GM12878 (cell line): ENCODE measurements around the gene ALG12. TPM values are rescaled to one million over a fixed set of nuclear protein-coding genes. Genes with fewer than 3 reads are reported as not detected.

Experiments
- BACH1 ChIP-seq: fragments of 450-650 bp; IDR thresholded peaks from 2 replicates; pipeline ENCODE4 v1.6.1; 2017; ENCODE audit warnings: mild to moderate bottlenecking, borderline replicate concordance
- DPF2 ChIP-seq: fragments of 450-650 bp; IDR thresholded peaks from 2 replicates; pipeline ENCODE4 v1.6.1; 2017; ENCODE audit warnings: mild to moderate bottlenecking
- E2F4 ChIP-seq: IDR thresholded peaks from 2 replicates; pipeline ENCODE4 v1.6.1; 2012; ENCODE audit warnings: low read depth, low read length, improper control_type of control experiment
- EED ChIP-seq: sonication (generic); IDR thresholded peaks from 2 replicates; pipeline ENCODE4 v1.6.1; 2016; ENCODE audit warnings: antibody characterized with exemption, low read depth
- HDAC2 ChIP-seq: fragments of 200-600 bp; sonication (generic); IDR thresholded peaks from 2 replicates; pipeline ENCODE4 v1.6.1; 2017
- HDGF ChIP-seq: fragments of 450-650 bp; IDR thresholded peaks from 2 replicates; pipeline ENCODE4 v1.6.1; 2016; ENCODE audit warnings: antibody characterized with exemption
- IKZF2 ChIP-seq, 2 experiments: fragments of 450-650 bp; IDR thresholded peaks; 2 replicates each; pipeline ENCODE4 v1.6.1; 2017; ENCODE audit warnings: mild to moderate bottlenecking in 2 of 2, moderate library complexity in 2 of 2
- IRF3 ChIP-seq: fragments of 450-650 bp; IDR thresholded peaks from 2 replicates; pipeline ENCODE4 v1.6.1; 2014; ENCODE audit warnings: mild to moderate bottlenecking
- KDM1A ChIP-seq: fragments of 200-600 bp; sonication (generic); IDR thresholded peaks from 2 replicates; pipeline ENCODE4 v1.6.1; 2016; ENCODE audit warnings: borderline replicate concordance
- LARP7 ChIP-seq: fragments of 450-650 bp; IDR thresholded peaks from 2 replicates; pipeline ENCODE4 v1.6.1; 2017; ENCODE audit warnings: mild to moderate bottlenecking
- MAX ChIP-seq: IDR thresholded peaks from 2 replicates; pipeline ENCODE4 v1.6.1; 2012; ENCODE audit warnings: low read depth, low read length, improper control_type of control experiment
- NR2F1 ChIP-seq: fragments of 450-650 bp; conservative IDR thresholded peaks from 2 replicates; pipeline ENCODE4 v1.6.1; 2017; ENCODE audit warnings: mild to moderate bottlenecking
- STAT1 ChIP-seq: fragments of 450-650 bp; conservative IDR thresholded peaks from 2 replicates; pipeline ENCODE4 v1.6.1; 2014; ENCODE audit warnings: antibody characterized with exemption, mild to moderate bottlenecking
- ZNF384 ChIP-seq: IDR thresholded peaks from 2 replicates; pipeline ENCODE4 v1.6.1; 2012; ENCODE audit warnings: low read depth, mild to moderate bottlenecking, low read length, improper control_type of control experiment, borderline replicate concordance
- ZSCAN29 ChIP-seq: fragments of 450-650 bp; IDR thresholded peaks from 2 replicates; pipeline ENCODE4 v1.6.1; 2017; ENCODE audit warnings: mild to moderate bottlenecking, moderate library complexity
- polyA plus RNA-seq, 11 experiments: library from polyadenylated mRNA; depleted of rRNA in 4 of 11; unstranded in 6 of 11; stranded (reverse) in 5 of 11; fragments of >200 nt; fragmentation: Nextera tagmentation in 4 of 11; fragmentation: Illumina TruSeq in 1 of 11; extraction: Ambion mirVana in 4 of 11; extraction: Trizol in 1 of 11; gene quantifications; 1 replicate in 1 of 11; 2 replicates in 10 of 11; pipeline versions ENCODE4 v1.2.1 to v1.2.3, GENCODE V29; 2011 to 2016; ENCODE audit warnings: inconsistent platforms in 2 of 11, missing spikeins in 2 of 11, low read depth in 1 of 11
- total RNA-seq, 4 experiments: library from RNA; depleted of rRNA in 3 of 4; stranded (reverse); fragments of >200 nt in 3 of 4; fragmentation: Illumina TruSeq in 1 of 4; extraction: Trizol in 1 of 4; gene quantifications; 2 replicates each; pipeline versions ENCODE4 v1.2.1 to v1.2.3, GENCODE V29; 2013 to 2021
- TF ChIP-seq, protein P1 (sequence below): fragments of 450-650 bp; IDR thresholded peaks from 2 replicates; pipeline ENCODE4 v1.6.1; 2017; ENCODE audit warnings: mild to moderate bottlenecking, moderate library complexity
- TF ChIP-seq, protein P2 (sequence below): IDR thresholded peaks from 2 replicates; pipeline ENCODE4 v1.6.1; 2012; ENCODE audit warnings: mild to moderate bottlenecking, low read depth, low read length
- TF ChIP-seq, protein P3 (sequence below): IDR thresholded peaks from 2 replicates; pipeline ENCODE4 v1.6.1; 2011; ENCODE audit warnings: mild to moderate bottlenecking, low read depth, low read length, moderate library complexity; ENCODE audit not compliant: insufficient replicate concordance

ALG12 gene
- total and polyA plus RNA-seq, 10 of the 15 experiments (the other 5 are each of a cell fraction or from before 2014, with no cell fraction given): 0.22 to 23.4 (median 6.6) TPM

DNA sequence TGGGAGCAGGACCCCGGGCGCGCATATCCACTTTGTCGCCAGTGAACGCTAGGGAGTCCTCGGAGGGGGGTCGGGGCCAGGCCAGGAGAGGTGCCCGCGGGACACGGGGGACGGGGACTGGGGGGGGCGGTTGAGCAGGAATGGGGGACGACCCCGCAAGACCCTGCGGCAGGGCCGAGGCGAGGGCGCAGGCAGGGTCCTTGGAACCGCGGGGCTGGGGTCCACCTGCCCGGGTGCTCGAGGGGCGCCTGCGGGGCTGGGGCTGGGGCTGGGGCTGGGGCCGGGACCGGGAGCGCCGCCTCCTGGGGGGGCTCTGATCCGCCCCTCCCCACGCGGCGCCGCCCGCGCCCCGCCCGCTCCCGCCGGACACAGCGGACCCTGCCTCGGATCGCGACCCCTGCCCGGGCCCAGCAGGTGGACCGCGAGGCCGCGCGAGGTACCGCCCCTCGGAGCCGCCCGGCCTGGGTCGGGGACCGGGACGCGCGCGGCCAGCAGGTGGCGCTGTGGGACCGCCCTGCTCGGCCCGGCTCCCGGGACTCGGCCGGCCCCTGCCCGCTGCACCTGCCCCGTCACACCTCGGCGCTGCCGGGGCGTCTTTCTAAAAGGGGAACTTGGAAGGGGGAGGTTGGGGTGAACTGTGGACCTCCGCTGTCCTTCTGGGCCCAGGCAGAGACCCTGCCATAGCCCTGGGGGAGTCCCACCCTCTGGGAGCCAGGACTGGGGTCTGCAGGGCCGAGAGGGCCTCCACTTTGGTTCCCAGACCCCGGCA is 11.2 kb upstream of the ALG12 start (continued):
- TF ChIP-seq, protein P1, sequence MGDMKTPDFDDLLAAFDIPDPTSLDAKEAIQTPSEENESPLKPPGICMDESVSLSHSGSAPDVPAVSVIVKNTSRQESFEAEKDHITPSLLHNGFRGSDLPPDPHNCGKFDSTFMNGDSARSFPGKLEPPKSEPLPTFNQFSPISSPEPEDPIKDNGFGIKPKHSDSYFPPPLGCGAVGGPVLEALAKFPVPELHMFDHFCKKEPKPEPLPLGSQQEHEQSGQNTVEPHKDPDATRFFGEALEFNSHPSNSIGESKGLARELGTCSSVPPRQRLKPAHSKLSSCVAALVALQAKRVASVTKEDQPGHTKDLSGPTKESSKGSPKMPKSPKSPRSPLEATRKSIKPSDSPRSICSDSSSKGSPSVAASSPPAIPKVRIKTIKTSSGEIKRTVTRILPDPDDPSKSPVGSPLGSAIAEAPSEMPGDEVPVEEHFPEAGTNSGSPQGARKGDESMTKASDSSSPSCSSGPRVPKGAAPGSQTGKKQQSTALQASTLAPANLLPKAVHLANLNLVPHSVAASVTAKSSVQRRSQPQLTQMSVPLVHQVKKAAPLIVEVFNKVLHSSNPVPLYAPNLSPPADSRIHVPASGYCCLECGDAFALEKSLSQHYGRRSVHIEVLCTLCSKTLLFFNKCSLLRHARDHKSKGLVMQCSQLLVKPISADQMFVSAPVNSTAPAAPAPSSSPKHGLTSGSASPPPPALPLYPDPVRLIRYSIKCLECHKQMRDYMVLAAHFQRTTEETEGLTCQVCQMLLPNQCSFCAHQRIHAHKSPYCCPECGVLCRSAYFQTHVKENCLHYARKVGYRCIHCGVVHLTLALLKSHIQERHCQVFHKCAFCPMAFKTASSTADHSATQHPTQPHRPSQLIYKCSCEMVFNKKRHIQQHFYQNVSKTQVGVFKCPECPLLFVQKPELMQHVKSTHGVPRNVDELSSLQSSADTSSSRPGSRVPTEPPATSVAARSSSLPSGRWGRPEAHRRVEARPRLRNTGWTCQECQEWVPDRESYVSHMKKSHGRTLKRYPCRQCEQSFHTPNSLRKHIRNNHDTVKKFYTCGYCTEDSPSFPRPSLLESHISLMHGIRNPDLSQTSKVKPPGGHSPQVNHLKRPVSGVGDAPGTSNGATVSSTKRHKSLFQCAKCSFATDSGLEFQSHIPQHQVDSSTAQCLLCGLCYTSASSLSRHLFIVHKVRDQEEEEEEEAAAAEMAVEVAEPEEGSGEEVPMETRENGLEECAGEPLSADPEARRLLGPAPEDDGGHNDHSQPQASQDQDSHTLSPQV: peak; percentile 71; the same call in 1 of the 2 replicates
- TF ChIP-seq ZSCAN29 (no peak), HDAC2 (no peak), KDM1A (no peak), EED (no peak), IKZF2 (IDR thresholded peaks at IDR 0.05) (no peak), DPF2 (peak; percentile 77; the same call in 1 of the 2 replicates), MAX (no peak), ZNF384 (no peak), HDGF (no peak), LARP7 (peak; percentile 81), IRF3 (0 out of 2 replicates have a peak, but pooled peaks have one; percentile 7), BACH1 (peak; percentile 73), NR2F1 (peak; percentile 68), E2F4 (no peak), STAT1 (0 out of 2 replicates have a peak, but pooled peaks have one; percentile 59)
- TF ChIP-seq, protein P2, sequence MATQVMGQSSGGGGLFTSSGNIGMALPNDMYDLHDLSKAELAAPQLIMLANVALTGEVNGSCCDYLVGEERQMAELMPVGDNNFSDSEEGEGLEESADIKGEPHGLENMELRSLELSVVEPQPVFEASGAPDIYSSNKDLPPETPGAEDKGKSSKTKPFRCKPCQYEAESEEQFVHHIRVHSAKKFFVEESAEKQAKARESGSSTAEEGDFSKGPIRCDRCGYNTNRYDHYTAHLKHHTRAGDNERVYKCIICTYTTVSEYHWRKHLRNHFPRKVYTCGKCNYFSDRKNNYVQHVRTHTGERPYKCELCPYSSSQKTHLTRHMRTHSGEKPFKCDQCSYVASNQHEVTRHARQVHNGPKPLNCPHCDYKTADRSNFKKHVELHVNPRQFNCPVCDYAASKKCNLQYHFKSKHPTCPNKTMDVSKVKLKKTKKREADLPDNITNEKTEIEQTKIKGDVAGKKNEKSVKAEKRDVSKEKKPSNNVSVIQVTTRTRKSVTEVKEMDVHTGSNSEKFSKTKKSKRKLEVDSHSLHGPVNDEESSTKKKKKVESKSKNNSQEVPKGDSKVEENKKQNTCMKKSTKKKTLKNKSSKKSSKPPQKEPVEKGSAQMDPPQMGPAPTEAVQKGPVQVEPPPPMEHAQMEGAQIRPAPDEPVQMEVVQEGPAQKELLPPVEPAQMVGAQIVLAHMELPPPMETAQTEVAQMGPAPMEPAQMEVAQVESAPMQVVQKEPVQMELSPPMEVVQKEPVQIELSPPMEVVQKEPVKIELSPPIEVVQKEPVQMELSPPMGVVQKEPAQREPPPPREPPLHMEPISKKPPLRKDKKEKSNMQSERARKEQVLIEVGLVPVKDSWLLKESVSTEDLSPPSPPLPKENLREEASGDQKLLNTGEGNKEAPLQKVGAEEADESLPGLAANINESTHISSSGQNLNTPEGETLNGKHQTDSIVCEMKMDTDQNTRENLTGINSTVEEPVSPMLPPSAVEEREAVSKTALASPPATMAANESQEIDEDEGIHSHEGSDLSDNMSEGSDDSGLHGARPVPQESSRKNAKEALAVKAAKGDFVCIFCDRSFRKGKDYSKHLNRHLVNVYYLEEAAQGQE: no peak
- TF ChIP-seq, protein P3, sequence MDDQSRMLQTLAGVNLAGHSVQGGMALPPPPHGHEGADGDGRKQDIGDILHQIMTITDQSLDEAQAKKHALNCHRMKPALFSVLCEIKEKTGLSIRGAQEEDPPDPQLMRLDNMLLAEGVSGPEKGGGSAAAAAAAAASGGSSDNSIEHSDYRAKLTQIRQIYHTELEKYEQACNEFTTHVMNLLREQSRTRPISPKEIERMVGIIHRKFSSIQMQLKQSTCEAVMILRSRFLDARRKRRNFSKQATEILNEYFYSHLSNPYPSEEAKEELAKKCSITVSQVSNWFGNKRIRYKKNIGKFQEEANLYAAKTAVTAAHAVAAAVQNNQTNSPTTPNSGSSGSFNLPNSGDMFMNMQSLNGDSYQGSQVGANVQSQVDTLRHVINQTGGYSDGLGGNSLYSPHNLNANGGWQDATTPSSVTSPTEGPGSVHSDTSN: no peak
